Astrocyte of the cerebellum (primary cell): ENCODE results near the gene ESYT1.
A peak's percentile ranks its signal among the peaks of the same experiment; 100 is the strongest.

ENCODE experiments used
- DNase-seq: peaks from one replicate; pipeline ENCODE4 v3.0.0-alpha.2; 2011; ENCODE audit warnings: low read depth
- H3K4me3 ChIP-seq: 2 replicates; pipeline ENCODE4 v1.5.1; 2011; ENCODE audit warnings: mild to moderate bottlenecking, low read depth, low read length, moderate library complexity
- CTCF ChIP-seq: IDR thresholded peaks from 2 replicates; pipeline ENCODE4 v1.5.1; 2012; ENCODE audit warnings: low read length, low read depth, moderate library complexity, mild to moderate bottlenecking; ENCODE audit errors: missing control alignments
- in situ Hi-C: cut with HindIII; loops from 2 replicates; pipeline ENCODE4 v1.10.0; 2017; ENCODE audit warnings: low sequenced_read_pairs

Gene ESYT1

GRCh38 chr12:56119361-56119796 is 8.7 kb upstream of the ESYT1 start:
- TF ChIP-seq CTCF, result peak; percentile 80
- H3K4me3 ChIP-seq, result peak overlapping the region; percentile 83
- peak; percentile 87 for DNase-seq
- in situ Hi-C loops, result loop anchor here (5.0 kb wide), 1 partner anchor 73 kb away; no protein-coding TSS in a partner anchor

GRCh38 chr12:56120158-56120846 is 7.8 kb upstream of the ESYT1 start:
- H3K4me3 ChIP-seq, result no peak overlapping the region
- no peak for DNase-seq

DNA sequence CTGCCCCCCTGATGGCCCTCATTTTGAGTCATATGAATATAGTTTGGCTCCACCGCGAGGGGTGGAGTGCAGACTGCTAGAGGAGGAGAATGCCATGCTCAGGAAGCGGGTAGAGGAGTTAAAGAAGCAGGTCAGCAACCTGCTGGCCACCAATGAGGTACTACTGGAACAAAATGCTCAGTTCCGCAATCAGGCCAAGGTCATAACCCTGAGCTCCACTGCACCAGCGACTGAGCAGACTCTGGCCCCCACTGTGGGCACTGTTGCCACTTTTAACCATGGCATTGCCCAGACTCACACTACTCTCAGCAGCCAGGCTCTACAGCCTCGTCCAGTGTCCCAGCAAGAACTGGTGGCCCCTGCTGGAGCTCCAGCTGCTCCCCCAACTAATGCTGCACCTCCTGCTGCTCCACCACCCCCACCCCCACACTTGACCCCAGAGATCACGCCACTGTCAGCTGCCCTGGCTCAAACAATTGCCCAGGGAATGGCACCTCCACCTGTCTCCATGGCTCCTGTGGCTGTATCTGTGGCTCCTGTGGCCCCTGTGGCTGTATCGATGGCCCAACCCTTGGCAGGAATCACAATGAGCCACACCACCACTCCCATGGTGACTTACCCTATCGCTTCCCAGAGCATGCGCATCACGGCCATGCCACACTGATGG is 6.7 kb upstream of the ESYT1 start:
- no peak for TF ChIP-seq CTCF
- in situ Hi-C loops, result loop anchor here (10.0 kb wide), 1 partner anchor 53 kb away; no protein-coding TSS in a partner anchor
- no peak for DNase-seq
- H3K4me3 ChIP-seq, result no peak overlapping the region

More at GRCh38 chr12:56120158-56120846, 7.8 kb upstream of the ESYT1 start:
- no peak for TF ChIP-seq CTCF
- in situ Hi-C loops, result loop anchor here (10.0 kb wide), 1 partner anchor 54 kb away; no protein-coding TSS in a partner anchor

DNA sequence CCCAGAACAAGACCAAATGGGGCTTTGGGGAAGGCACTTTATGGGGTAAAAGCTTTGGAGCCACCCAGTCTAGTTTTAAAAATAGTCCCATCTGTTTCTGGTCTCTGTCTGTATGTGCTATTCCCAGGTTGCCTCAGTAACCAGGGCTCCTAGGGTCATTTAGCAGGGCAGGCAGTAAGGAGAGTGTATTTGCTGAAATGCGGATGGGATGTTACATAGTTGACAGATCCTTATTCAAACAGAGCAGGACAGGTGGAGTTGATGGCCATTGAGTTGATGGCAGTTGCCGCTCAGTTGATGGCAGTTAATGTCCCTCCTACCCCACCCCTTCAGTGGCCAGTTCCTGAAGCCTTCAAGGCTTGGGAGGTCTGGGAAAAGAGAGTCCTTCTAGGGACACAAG is 5.4 kb upstream of the ESYT1 start:
- no peak for DNase-seq
- H3K4me3 ChIP-seq, result no peak overlapping the region
- in situ Hi-C loops, result loop anchor here (10.0 kb wide), 1 partner anchor 52 kb away; no protein-coding TSS in a partner anchor
- no peak for TF ChIP-seq CTCF

DNA sequence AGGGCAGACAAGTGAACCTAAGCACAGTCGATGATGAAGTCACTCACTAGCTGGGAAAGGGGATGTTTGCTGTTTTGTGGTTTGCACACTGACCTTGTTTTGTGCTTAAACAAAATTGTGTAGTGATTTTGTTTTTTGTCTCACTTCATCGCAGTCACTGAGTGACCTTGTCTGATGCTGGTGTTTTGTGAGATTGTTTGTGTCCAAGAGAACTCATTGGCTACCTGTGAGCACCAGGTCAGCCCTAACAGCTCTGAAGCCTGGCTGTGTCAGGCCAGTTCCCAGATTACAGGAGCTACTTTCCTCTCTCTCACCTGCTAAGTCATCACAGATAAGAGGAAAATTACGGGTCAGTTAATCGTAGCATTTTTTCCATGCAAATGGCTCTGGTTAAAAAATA is 3.9 kb upstream of the ESYT1 start:
- DNase-seq, result no peak
- no peak overlapping the region for H3K4me3 ChIP-seq
- TF ChIP-seq CTCF, result no peak
- in situ Hi-C loops, result loop anchor here (10.0 kb wide), 1 partner anchor 51 kb away; no protein-coding TSS in a partner anchor

DNA sequence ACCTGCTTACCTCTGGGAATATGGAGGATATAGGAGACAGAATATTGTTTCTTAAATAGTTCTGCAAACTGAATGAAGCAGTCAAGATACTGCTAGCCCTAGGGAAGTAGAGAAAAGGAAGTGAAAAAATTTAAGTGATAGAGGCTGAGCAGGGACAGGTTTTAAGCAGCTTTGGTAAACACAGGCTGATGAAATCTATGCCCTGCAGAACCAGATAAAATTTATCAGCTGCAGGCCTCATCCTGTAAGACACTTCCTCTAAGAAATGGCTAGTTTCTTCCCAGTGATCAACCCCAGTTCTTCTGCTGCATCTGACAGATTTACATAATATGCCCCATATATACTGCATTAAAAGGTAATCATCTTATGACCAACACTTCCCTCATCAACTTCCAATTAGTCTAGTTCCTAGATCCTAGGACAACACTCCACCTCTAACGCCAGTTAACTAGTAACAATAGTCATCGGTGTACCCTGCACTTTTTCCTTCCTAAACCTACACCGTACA is 1.3 kb upstream of the ESYT1 start:
- H3K4me3 ChIP-seq, result no peak overlapping the region
- DNase-seq, result no peak
- in situ Hi-C loops, result loop anchor here (5.0 to 10.0 kb wide), 2 partner anchors 48 to 96 kb away; partner anchors contain the start of genes NABP2 and RNF41
- TF ChIP-seq CTCF, result no peak
